GM19025 (cell line): ENCODE data around the gene IFI35.
"Not testable (repeated sequence)": the region's sequence is repeated elsewhere in the genome, so short reads cannot be mapped to it uniquely, and the experiment has no call there.

Experiments used
- ATAC-seq: cut with Tn5 transposase; IDR thresholded peaks from one replicate; pipeline ENCODE4 v1.9.1; 2021; ENCODE audit warnings: mild to moderate bottlenecking, low read depth, moderate library complexity; ENCODE audit not compliant: unreplicated experiment

The IFI35 gene

GRCh38 chr17:43044024-43044423 lies 37.4 kb downstream of the IFI35 start:
- ATAC-seq = no peak

- ATAC-seq = no peak
Measured at GRCh38 chr17:43051969-43052368, 45.4 kb downstream of the IFI35 start.

- not testable (repeated sequence) for ATAC-seq
Measured at GRCh38 chr17:43053008-43053407, 46.4 kb downstream of the IFI35 start.

GRCh38 chr17:43056051-43056450 lies 49.5 kb downstream of the IFI35 start:
- ATAC-seq = no peak

- ATAC-seq = no peak
Measured at GRCh38 chr17:43062984-43063638, 56.5 kb downstream of the IFI35 start.
